ENCODE measurements around the gene LXN. TPM values are rescaled to one million over a fixed set of nuclear protein-coding genes. Genes with fewer than 3 reads are reported as not detected.

The LXN gene
- 2.9 and 7.8 TPM in 2 replicates for total RNA-seq (2014; rRNA removed; shearing (Covaris generic))

- Histone ChIP-seq H3K36me3 (replicated peaks; ENCODE audit: control insufficient read depth, insufficient read depth, low read length) (no peaks in the 10 kb centered on the region; the same call in 1 of the 2 replicates), H3K27me3 (ENCODE audit: control insufficient read depth, insufficient read depth, low read length) (no peaks in the 10 kb centered on the region), H3K4me3 (ENCODE audit: insufficient read depth, low read depth, low read length) (peak within 1 kb of the TSS; percentile 42)
- DNase-seq: peak; percentile 91
Measured at GRCh38 chr3:158672215-158673176, at the start of gene LXN. Gene LXN, minus strand, starts transcription at chr3:158672648. Its CDS starts 170 bp downstream, at chr3:158672478.

- Histone ChIP-seq H3K27me3 (ENCODE audit: control insufficient read depth, insufficient read depth, low read length) (no peaks in the 10 kb centered on the region), H3K4me3 (ENCODE audit: insufficient read depth, low read depth, low read length) (no peak overlapping the region), H3K36me3 (replicated peaks; ENCODE audit: control insufficient read depth, insufficient read depth, low read length) (no peaks in the 10 kb centered on the region)
- no peak for DNase-seq
Measured at GRCh38 chr3:158722108-158722507, 49.7 kb upstream of the LXN start.

GRCh38 chr3:158718490-158719170 is 46.2 kb upstream of the LXN start:
- Histone ChIP-seq H3K36me3 (replicated peaks; ENCODE audit: control insufficient read depth, insufficient read depth, low read length) (no peaks in the 10 kb centered on the region; the same call in 1 of the 2 replicates), H3K27me3 (ENCODE audit: control insufficient read depth, insufficient read depth, low read length) (no peaks in the 10 kb centered on the region), H3K4me3 (ENCODE audit: insufficient read depth, low read depth, low read length) (no peak overlapping the region)
- no peak for DNase-seq

GRCh38 chr3:158717576-158717975 is 45.1 kb upstream of the LXN start:
- H3K27me3 ChIP-seq (ENCODE audit: control insufficient read depth, insufficient read depth, low read length): no peaks in the 10 kb centered on the region
- no peak for DNase-seq
- H3K4me3 ChIP-seq (ENCODE audit: insufficient read depth, low read depth, low read length): no peak overlapping the region
- no peaks in the 10 kb centered on the region; the same call in 1 of the 2 replicates for H3K36me3 ChIP-seq (replicated peaks; ENCODE audit: control insufficient read depth, insufficient read depth, low read length)

- Histone ChIP-seq H3K27me3 (ENCODE audit: control insufficient read depth, insufficient read depth, low read length) (no peaks in the 10 kb centered on the region), H3K36me3 (replicated peaks; ENCODE audit: control insufficient read depth, insufficient read depth, low read length) (peaks cover 1% of the 10 kb centered on the region; the same call in 1 of the 2 replicates), H3K4me3 (ENCODE audit: insufficient read depth, low read depth, low read length) (no peak overlapping the region)
- peak; percentile 38 for DNase-seq
Measured at GRCh38 chr3:158713094-158713499, 40.6 kb upstream of the LXN start.

GRCh38 chr3:158712443-158712842 is 40.0 kb upstream of the LXN start:
- peaks cover 1% of the 10 kb centered on the region; the same call in 1 of the 2 replicates for H3K36me3 ChIP-seq (replicated peaks; ENCODE audit: control insufficient read depth, insufficient read depth, low read length)
- no peak for DNase-seq
- no peak overlapping the region for H3K4me3 ChIP-seq (ENCODE audit: insufficient read depth, low read depth, low read length)
- no peaks in the 10 kb centered on the region for H3K27me3 ChIP-seq (ENCODE audit: control insufficient read depth, insufficient read depth, low read length)

- H3K36me3 ChIP-seq (replicated peaks; ENCODE audit: control insufficient read depth, insufficient read depth, low read length): peaks cover 1% of the 10 kb centered on the region; the same call in 1 of the 2 replicates
- no peak overlapping the region for H3K4me3 ChIP-seq (ENCODE audit: insufficient read depth, low read depth, low read length)
- H3K27me3 ChIP-seq (ENCODE audit: control insufficient read depth, insufficient read depth, low read length): no peaks in the 10 kb centered on the region
- no peak for DNase-seq
Measured at GRCh38 chr3:158711886-158712285, 39.4 kb upstream of the LXN start.

- DNase-seq: no peak
Measured at GRCh38 chr3:158710601-158711000, 38.2 kb upstream of the LXN start.

GRCh38 chr3:158709666-158710083 is 37.2 kb upstream of the LXN start:
- Histone ChIP-seq H3K36me3 (replicated peaks; ENCODE audit: control insufficient read depth, insufficient read depth, low read length) (peaks cover 1% of the 10 kb centered on the region; the same call in 1 of the 2 replicates), H3K27me3 (ENCODE audit: control insufficient read depth, insufficient read depth, low read length) (no peaks in the 10 kb centered on the region), H3K4me3 (ENCODE audit: insufficient read depth, low read depth, low read length) (no peak overlapping the region)
- DNase-seq: no peak

More at GRCh38 chr3:158710601-158711000, 38.2 kb upstream of the LXN start:
- no peaks in the 10 kb centered on the region for H3K27me3 ChIP-seq (ENCODE audit: control insufficient read depth, insufficient read depth, low read length)
- peaks cover 1% of the 10 kb centered on the region; the same call in 1 of the 2 replicates for H3K36me3 ChIP-seq (replicated peaks; ENCODE audit: control insufficient read depth, insufficient read depth, low read length)
- H3K4me3 ChIP-seq (ENCODE audit: insufficient read depth, low read depth, low read length): no peak overlapping the region

- Histone ChIP-seq H3K36me3 (replicated peaks; ENCODE audit: control insufficient read depth, insufficient read depth, low read length) (0 out of 2 replicates have a peak, but pooled peaks cover 1% of the 10 kb centered on the region), H3K4me3 (ENCODE audit: insufficient read depth, low read depth, low read length) (no peak overlapping the region), H3K27me3 (ENCODE audit: control insufficient read depth, insufficient read depth, low read length) (no peaks in the 10 kb centered on the region)
- no peak for DNase-seq
Measured at GRCh38 chr3:158703566-158703965, 31.1 kb upstream of the LXN start.

- no peaks in the 10 kb centered on the region for H3K36me3 ChIP-seq (replicated peaks; ENCODE audit: control insufficient read depth, insufficient read depth, low read length)
- no peak overlapping the region for H3K4me3 ChIP-seq (ENCODE audit: insufficient read depth, low read depth, low read length)
- H3K27me3 ChIP-seq (ENCODE audit: control insufficient read depth, insufficient read depth, low read length): no peaks in the 10 kb centered on the region
- DNase-seq: no peak
Measured at GRCh38 chr3:158702815-158703481, 30.5 kb upstream of the LXN start.

- no peaks in the 10 kb centered on the region for H3K36me3 ChIP-seq (replicated peaks; ENCODE audit: control insufficient read depth, insufficient read depth, low read length)
- no peak overlapping the region for H3K4me3 ChIP-seq (ENCODE audit: insufficient read depth, low read depth, low read length)
- no peak for DNase-seq
- H3K27me3 ChIP-seq (ENCODE audit: control insufficient read depth, insufficient read depth, low read length): no peaks in the 10 kb centered on the region
Measured at GRCh38 chr3:158701420-158702065, 29.1 kb upstream of the LXN start.

GRCh38 chr3:158700559-158700958 is 28.1 kb upstream of the LXN start:
- no peaks in the 10 kb centered on the region for H3K36me3 ChIP-seq (replicated peaks; ENCODE audit: control insufficient read depth, insufficient read depth, low read length)
- no peaks in the 10 kb centered on the region for H3K27me3 ChIP-seq (ENCODE audit: control insufficient read depth, insufficient read depth, low read length)
- no peak for DNase-seq
- no peak overlapping the region for H3K4me3 ChIP-seq (ENCODE audit: insufficient read depth, low read depth, low read length)

GRCh38 chr3:158696618-158697017 is 24.2 kb upstream of the LXN start:
- Histone ChIP-seq H3K36me3 (replicated peaks; ENCODE audit: control insufficient read depth, insufficient read depth, low read length) (no peaks in the 10 kb centered on the region; the same call in 1 of the 2 replicates), H3K4me3 (ENCODE audit: insufficient read depth, low read depth, low read length) (no peak overlapping the region), H3K27me3 (ENCODE audit: control insufficient read depth, insufficient read depth, low read length) (no peaks in the 10 kb centered on the region)
- DNase-seq: no peak

Measured in H7 (cell line).